Tibial artery (tissue), 4 donors: Measurements from ENCODE around the gene KCNH8.
"Not testable (repeated sequence)": the region's sequence is repeated elsewhere in the genome, so short reads cannot be mapped to it uniquely, and the experiment has no call there.

Source experiments
- DNase-seq, 2 donors: peaks; one replicate each; pipeline ENCODE4 v3.0.0-alpha.2; 2019
- H3K27ac ChIP-seq, 2 donors: fragments of 200-600 bp; sonication (generic) in 1 of 2; 1 replicate in 1 of 2; 2 replicates in 1 of 2; pipeline ENCODE4 v1.5.1; 2018 to 2019; ENCODE audit warnings: mild to moderate bottlenecking in 1 of 2
- H3K27me3 ChIP-seq, 2 donors: fragments of 200-600 bp; sonication (generic) in 1 of 2; one replicate each; pipeline versions ENCODE4 v1.5.1 to v1.6.0; 2016 to 2019
- H3K36me3 ChIP-seq, 3 donors: fragments of 200-600 bp; sonication (generic) in 2 of 3; one replicate each; pipeline ENCODE4 v1.5.1; 2016 to 2019; ENCODE audit warnings: mild to moderate bottlenecking in 2 of 3
- H3K4me1 ChIP-seq, 4 donors: fragments of 200-600 bp; sonication (generic) in 2 of 4; 1 replicate in 3 of 4; 2 replicates in 1 of 4; pipeline ENCODE4 v1.5.1; 2016 to 2019
- H3K4me3 ChIP-seq, 2 donors: fragments of 200-600 bp; sonication (generic) in 1 of 2; 1 replicate in 1 of 2; 2 replicates in 1 of 2; pipeline ENCODE4 v1.5.1; 2018 to 2019; ENCODE audit warnings: mild to moderate bottlenecking in 2 of 2
- H3K9me3 ChIP-seq, 3 donors: fragments of 200-600 bp; sonication (generic) in 1 of 3; one replicate each; pipeline ENCODE4 v1.5.1; 2016 to 2019
- CTCF ChIP-seq, 2 experiments: fragments of 200-600 bp in 1 of 2; fragments of 450-650 bp in 1 of 2; IDR thresholded peaks; one replicate each; pipeline ENCODE4 v1.5.1; 2017 to 2019; ENCODE audit warnings: antibody characterized with exemption in 2 of 2, mild to moderate bottlenecking in 1 of 2, moderate library complexity in 1 of 2
- intact Hi-C: fragments of 100-400 bp; cut with DNase I; formaldehyde crosslinking; loops from one replicate; pipeline ENCODE4 v1.15.0; 2023; ENCODE audit warnings: low total_unique reads

Gene KCNH8

GRCh38 chr3:19226479-19226878 lies 78.2 kb downstream of the KCNH8 start:
- no peaks in the 10 kb centered on the region for H3K9me3 ChIP-seq
- H3K36me3 ChIP-seq, result no peaks in the 10 kb centered on the region
- no peak overlapping the region for H3K27ac ChIP-seq
- intact Hi-C loops, result no loop called here
- DNase-seq, result no peak
- no peaks in the 10 kb centered on the region for H3K4me1 ChIP-seq
- no peak for TF ChIP-seq CTCF (IDR thresholded peaks at IDR 0.05)
- H3K27me3 ChIP-seq, result no peaks in the 10 kb centered on the region
- no peak overlapping the region for H3K4me3 ChIP-seq

DNA sequence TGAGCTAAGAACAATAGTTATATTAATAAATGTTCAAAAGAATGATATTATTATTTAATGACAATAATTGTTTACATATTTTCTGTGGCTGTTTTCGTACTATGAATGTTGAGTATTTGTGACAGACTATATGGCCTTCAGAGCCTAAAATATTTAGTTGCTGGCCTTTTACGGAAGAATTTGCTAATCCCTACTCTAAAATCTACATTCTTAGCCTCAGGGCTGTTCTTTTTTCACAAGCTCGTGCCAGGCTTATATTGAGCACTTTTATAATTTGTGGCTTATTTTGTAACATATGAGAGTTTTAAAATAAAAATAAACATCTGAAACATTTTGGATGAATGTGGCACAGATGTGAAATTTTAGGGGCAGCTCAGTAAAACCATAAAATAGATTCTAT lies 79.9 kb downstream of the KCNH8 start:
- H3K36me3 ChIP-seq, result no peaks in the 10 kb centered on the region
- no peak overlapping the region for H3K27ac ChIP-seq
- no peak overlapping the region for H3K4me3 ChIP-seq
- intact Hi-C loops, result no loop called here
- DNase-seq, result no peak
- no peaks in the 10 kb centered on the region for H3K4me1 ChIP-seq
- TF ChIP-seq CTCF (IDR thresholded peaks at IDR 0.05), result no peak
- no peaks in the 10 kb centered on the region for H3K9me3 ChIP-seq
- no peaks in the 10 kb centered on the region for H3K27me3 ChIP-seq

GRCh38 chr3:19229086-19229485 lies 80.8 kb downstream of the KCNH8 start:
- Histone ChIP-seq H3K4me3 (no peak overlapping the region), H3K4me1 (no peaks in the 10 kb centered on the region), H3K36me3 (no peaks in the 10 kb centered on the region), H3K27ac (no peak overlapping the region), H3K9me3 (no peaks in the 10 kb centered on the region), H3K27me3 (no peaks in the 10 kb centered on the region)
- intact Hi-C loops, result no loop called here
- no peak for DNase-seq
- TF ChIP-seq CTCF (IDR thresholded peaks at IDR 0.05), result no peak

DNA sequence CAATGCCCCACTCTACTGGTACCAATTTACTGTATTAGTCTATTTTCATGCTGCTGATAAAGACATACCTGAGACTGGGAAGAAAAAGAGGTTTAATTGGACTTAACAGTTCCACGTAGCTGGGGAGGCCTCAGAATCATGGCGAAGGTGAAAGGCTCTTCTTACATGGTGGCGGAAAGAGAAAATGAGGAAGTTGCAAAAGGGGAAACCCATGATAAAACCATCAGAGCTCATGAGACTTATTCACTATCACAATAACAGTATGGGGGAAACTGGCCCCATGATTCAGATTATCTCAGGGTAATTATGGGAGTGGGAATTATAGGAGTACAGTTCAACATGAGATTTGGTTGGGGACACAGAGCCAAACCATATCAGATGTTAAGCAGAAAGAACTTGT lies 81.6 kb downstream of the KCNH8 start:
- H3K36me3 ChIP-seq, H3K4me3 ChIP-seq, DNase-seq, intact Hi-C loops, H3K9me3 ChIP-seq, H3K4me1 ChIP-seq, H3K27me3 ChIP-seq, H3K27ac ChIP-seq: not testable (repeated sequence)

DNA sequence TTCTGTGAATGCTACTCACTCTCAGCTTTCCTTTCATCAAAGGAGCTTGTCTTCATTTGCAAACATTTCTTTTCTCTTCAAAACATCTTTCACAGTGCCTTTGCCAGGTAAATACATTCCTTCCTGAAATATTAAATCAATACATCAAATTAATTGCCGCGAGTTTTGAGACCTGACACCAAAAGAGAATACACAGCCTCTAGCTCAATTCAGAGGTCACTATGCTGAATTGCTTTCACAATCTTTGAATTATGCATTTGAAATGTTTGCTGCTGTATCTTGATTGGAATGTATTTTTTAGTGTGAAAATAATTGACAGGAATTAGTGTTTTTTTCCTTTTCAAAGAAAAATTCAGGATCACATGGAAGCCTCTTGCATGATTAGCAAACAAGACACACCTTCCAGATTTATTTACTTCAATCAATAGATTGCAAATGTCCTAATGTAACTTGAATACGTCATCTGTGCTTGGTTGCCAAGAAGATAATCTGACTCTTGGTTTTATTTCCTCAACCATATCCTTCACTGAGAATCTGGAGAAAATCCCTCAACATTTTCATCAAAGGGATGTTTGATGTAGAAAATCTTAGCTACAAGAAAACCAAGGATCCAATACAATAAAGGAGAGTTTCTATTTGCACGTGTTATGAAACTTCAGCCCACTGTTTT lies 83.6 kb downstream of the KCNH8 start:
- intact Hi-C loops, result no loop called here
- no peaks in the 10 kb centered on the region for H3K36me3 ChIP-seq
- no peaks in the 10 kb centered on the region for H3K4me1 ChIP-seq
- no peak overlapping the region for H3K27ac ChIP-seq
- no peaks in the 10 kb centered on the region for H3K9me3 ChIP-seq
- no peak for DNase-seq
- no peak overlapping the region for H3K4me3 ChIP-seq
- TF ChIP-seq CTCF (IDR thresholded peaks at IDR 0.05), result no peak
- no peaks in the 10 kb centered on the region for H3K27me3 ChIP-seq

GRCh38 chr3:19232566-19232965 lies 84.3 kb downstream of the KCNH8 start:
- Histone ChIP-seq H3K36me3 (no peaks in the 10 kb centered on the region), H3K27me3 (no peaks in the 10 kb centered on the region), H3K9me3 (no peaks in the 10 kb centered on the region), H3K27ac (no peak overlapping the region), H3K4me3 (no peak overlapping the region), H3K4me1 (no peaks in the 10 kb centered on the region)
- DNase-seq, result no peak
- TF ChIP-seq CTCF (IDR thresholded peaks at IDR 0.05), result no peak
- intact Hi-C loops, result no loop called here

DNA sequence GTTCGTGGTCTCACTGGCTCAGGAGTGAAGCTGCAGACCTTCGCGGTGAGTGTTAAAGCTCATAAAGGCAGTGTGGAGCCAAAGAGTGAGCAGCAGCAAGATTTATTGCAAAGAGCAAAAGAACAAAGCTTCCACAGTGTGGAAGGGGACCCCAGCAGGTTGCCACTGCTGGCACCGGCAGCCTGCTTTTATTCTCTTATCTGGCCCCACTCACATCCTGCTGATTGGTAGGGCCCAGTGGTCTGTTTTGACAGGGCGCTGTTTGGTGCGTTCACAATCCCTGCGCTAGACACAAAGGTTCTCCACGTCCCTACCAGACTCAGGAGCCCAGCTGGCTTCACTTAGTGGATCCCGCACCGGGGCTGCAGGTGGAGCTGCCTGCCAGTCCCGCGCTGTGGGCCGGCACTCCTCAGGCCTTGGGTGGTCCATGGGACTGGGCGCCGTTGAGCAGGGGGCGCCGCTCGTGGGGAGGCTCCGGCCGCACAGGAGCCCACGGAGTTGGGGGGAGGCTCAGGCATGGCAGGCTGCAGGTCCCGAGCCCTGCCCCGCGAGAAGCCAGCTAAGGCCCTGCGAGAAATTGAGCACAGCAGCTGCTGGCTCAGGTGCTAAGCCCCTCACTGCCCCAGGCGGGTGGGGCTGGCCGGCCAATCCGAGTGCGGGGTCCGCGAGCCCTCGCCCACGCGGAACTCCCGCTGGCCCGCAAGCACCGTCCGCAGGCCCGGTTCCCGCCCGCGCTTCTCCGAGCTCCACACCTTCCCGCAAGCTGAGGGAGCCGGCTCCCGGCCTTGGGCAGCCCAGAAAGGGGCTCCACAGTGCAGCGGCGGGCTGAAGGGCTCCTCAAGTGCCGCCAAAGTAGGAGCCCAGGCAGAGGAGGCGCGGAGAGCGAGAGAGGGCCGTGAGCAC lies 85.8 kb downstream of the KCNH8 start:
- H3K27me3 ChIP-seq, DNase-seq, H3K4me3 ChIP-seq, intact Hi-C loops, H3K9me3 ChIP-seq, H3K36me3 ChIP-seq, H3K4me1 ChIP-seq, H3K27ac ChIP-seq: not testable (repeated sequence)
